H9 (cell line): ENCODE measurements around the gene SKAP1. TPM values are rescaled to one million over a fixed set of nuclear protein-coding genes. Genes with fewer than 3 reads are reported as not detected.

ENCODE experiments used
- DNase-seq: peaks from one replicate; pipeline ENCODE4 v3.0.0-alpha.2; 2017
- H2AFZ ChIP-seq: one replicate; pipeline ENCODE4 v1.6.1; 2013; ENCODE audit warnings: mild to moderate bottlenecking, low read length, control low read depth, moderate library complexity
- H2AK5ac ChIP-seq: 2 replicates; pipeline ENCODE4 v1.6.1; 2013; ENCODE audit warnings: low read length, control low read depth, mixed read lengths; ENCODE audit not compliant: insufficient read length
- H2BK120ac ChIP-seq: one replicate; pipeline ENCODE4 v1.6.1; 2013; ENCODE audit warnings: low read depth, mild to moderate bottlenecking, low read length, control low read depth, inconsistent platforms; ENCODE audit not compliant: poor library complexity, severe bottlenecking
- H2BK12ac ChIP-seq: 2 replicates; pipeline ENCODE4 v1.6.1; 2013; ENCODE audit warnings: low read length, control low read depth, mixed read lengths, low read depth; ENCODE audit not compliant: insufficient read length
- H2BK15ac ChIP-seq: 2 replicates; pipeline ENCODE4 v1.6.1; 2013; ENCODE audit warnings: low read depth, low read length, control low read depth
- H2BK20ac ChIP-seq: one replicate; pipeline ENCODE4 v1.6.1; 2013; ENCODE audit warnings: low read depth, mild to moderate bottlenecking, low read length, control low read depth, inconsistent platforms; ENCODE audit not compliant: poor library complexity, severe bottlenecking
- H2BK5ac ChIP-seq: 2 replicates; pipeline ENCODE4 v1.6.1; 2013; ENCODE audit warnings: low read length, control low read depth, mixed read lengths; ENCODE audit not compliant: insufficient read length
- H3K14ac ChIP-seq: 2 replicates; pipeline ENCODE4 v1.6.1; 2013; ENCODE audit warnings: low read length, control low read depth; ENCODE audit not compliant: insufficient read depth
- H3K18ac ChIP-seq: 2 replicates; pipeline ENCODE4 v1.6.1; 2013; ENCODE audit warnings: low read depth, mild to moderate bottlenecking, mixed read lengths, low read length, control low read depth; ENCODE audit not compliant: insufficient read length
- H3K23ac ChIP-seq: 2 replicates; pipeline ENCODE4 v1.6.1; 2013; ENCODE audit warnings: low read length, control low read depth, mixed read lengths, low read depth; ENCODE audit not compliant: insufficient read length
- H3K23me2 ChIP-seq: 2 replicates; pipeline ENCODE4 v1.6.1; 2013; ENCODE audit warnings: low read depth, mild to moderate bottlenecking, mixed read lengths, low read length, control low read depth; ENCODE audit not compliant: insufficient read length, poor library complexity, severe bottlenecking
- H3K27ac ChIP-seq: 2 replicates; pipeline ENCODE4 v1.5.1; 2013; ENCODE audit warnings: low read length, control low read depth, mixed read lengths, low read depth; ENCODE audit not compliant: insufficient read length
- H3K27me3 ChIP-seq: 2 replicates; pipeline ENCODE4 v1.6.1; 2013; ENCODE audit warnings: low read length, control low read depth, inconsistent platforms; ENCODE audit not compliant: insufficient read depth
- H3K4ac ChIP-seq: 2 replicates; pipeline ENCODE4 v1.6.1; 2013; ENCODE audit warnings: low read depth, mild to moderate bottlenecking, control low read depth, inconsistent platforms, low read length, moderate library complexity
- H3K4me1 ChIP-seq: 2 replicates; pipeline ENCODE4 v1.6.1; 2013; ENCODE audit warnings: low read length, control low read depth, inconsistent platforms; ENCODE audit not compliant: insufficient read depth
- H3K4me2 ChIP-seq: 2 replicates; pipeline ENCODE4 v1.6.1; 2013; ENCODE audit warnings: low read length, control low read depth, mixed read lengths; ENCODE audit not compliant: insufficient read length, insufficient read depth
- H3K56ac ChIP-seq: 2 replicates; pipeline ENCODE4 v1.6.1; 2013; ENCODE audit warnings: low read depth, mild to moderate bottlenecking, mixed read lengths, low read length, control low read depth; ENCODE audit not compliant: insufficient read length
- H3K79me1 ChIP-seq: 2 replicates; pipeline ENCODE4 v1.6.1; 2013; ENCODE audit warnings: low read depth, mild to moderate bottlenecking, moderate library complexity, low read length, control low read depth, inconsistent platforms; ENCODE audit not compliant: insufficient read depth, poor library complexity, severe bottlenecking
- H3K79me2 ChIP-seq: 2 replicates; pipeline ENCODE4 v1.6.1; 2013; ENCODE audit warnings: low read length, control low read depth, inconsistent platforms; ENCODE audit not compliant: insufficient read depth
- H3K9ac ChIP-seq: 2 replicates; pipeline ENCODE4 v1.6.1; 2013; ENCODE audit warnings: low read length, control low read depth, mixed read lengths; ENCODE audit not compliant: insufficient read length; ENCODE audit errors: extremely low read depth
- H3K9me3 ChIP-seq: one replicate; pipeline ENCODE4 v1.6.1; 2013; ENCODE audit warnings: low read depth, low read length, inconsistent platforms; ENCODE audit not compliant: control insufficient read depth
- H3T11ph ChIP-seq: one replicate; pipeline ENCODE4 v1.6.1; 2013; ENCODE audit warnings: mild to moderate bottlenecking, low read length, control low read depth, inconsistent platforms
- H4K20me1 ChIP-seq: one replicate; pipeline ENCODE4 v1.6.1; 2013; ENCODE audit not compliant: control insufficient read depth, insufficient read length, insufficient read depth
- H4K5ac ChIP-seq: 2 replicates; pipeline ENCODE4 v1.6.1; 2013; ENCODE audit warnings: low read depth, mild to moderate bottlenecking, mixed read lengths, low read length, control low read depth; ENCODE audit not compliant: insufficient read length
- H4K8ac ChIP-seq: replicated peaks from 2 replicates; pipeline ENCODE4 v1.6.1; 2013; ENCODE audit warnings: low read length, control low read depth, mixed read lengths, low read depth; ENCODE audit not compliant: insufficient read length
- H4K91ac ChIP-seq: 2 replicates; pipeline ENCODE4 v1.6.1; 2013; ENCODE audit warnings: low read depth, mild to moderate bottlenecking, moderate library complexity, mixed read lengths, low read length, control low read depth; ENCODE audit not compliant: insufficient read length
- H3K27ac Mint-ChIP-seq, 3 experiments: 2 replicates in 2 of 3; 3 replicates in 1 of 3; pipeline ENCODE4 v1.8.0; 2020 to 2021; ENCODE audit warnings: mixed read lengths in 3 of 3, mild to moderate bottlenecking in 1 of 3, moderate library complexity in 1 of 3
- H3K27me3 Mint-ChIP-seq: 2 replicates; pipeline ENCODE4 v1.8.0; 2021; ENCODE audit warnings: low read depth, mild to moderate bottlenecking, moderate library complexity, mixed read lengths
- H3K36me3 Mint-ChIP-seq, 3 experiments: 2 replicates in 2 of 3; 3 replicates in 1 of 3; pipeline ENCODE4 v1.8.0; 2020 to 2021; ENCODE audit warnings: low read depth in 3 of 3, mixed read lengths in 3 of 3; ENCODE audit not compliant: insufficient read depth in 1 of 3
- H3K4me1 Mint-ChIP-seq, 2 experiments: 2 replicates each; pipeline ENCODE4 v1.8.0; 2020; ENCODE audit warnings: mixed read lengths in 2 of 2
- H3K4me3 Mint-ChIP-seq, 2 experiments: 2 replicates in 1 of 2; 3 replicates in 1 of 2; pipeline ENCODE4 v1.8.0; 2020 to 2021; ENCODE audit warnings: mild to moderate bottlenecking in 2 of 2, mixed read lengths in 2 of 2, moderate library complexity in 1 of 2
- H3K9me3 Mint-ChIP-seq, 2 experiments: 2 replicates in 1 of 2; 3 replicates in 1 of 2; pipeline ENCODE4 v1.8.0; 2020; ENCODE audit warnings: mild to moderate bottlenecking in 2 of 2, mixed read lengths in 2 of 2, moderate library complexity in 1 of 2
- WGBS: extraction: QIAGEN DNeasy Blood & Tissue Kit; methylation state at CpG from one replicate; pipeline ENCODE4 v1.1.7; 2013; ENCODE audit warnings: missing lambda C conversion rate, low lambda C conversion rate, mixed read lengths; ENCODE audit not compliant: insufficient read length; ENCODE audit errors: extremely low coverage; 5-methylcytosine and 5-hydroxymethylcytosine counted together
- total RNA-seq: library from RNA; stranded (reverse); gene quantifications from 2 replicates; pipeline ENCODE4 v1.2.1, GENCODE V29; 2021
- TF ChIP-seq, protein P1 (sequence below): fragments of 200-600 bp; sonication (generic); conservative IDR thresholded peaks from 3 replicates; pipeline ENCODE4 v1.8.0; 2021; ENCODE audit warnings: antibody characterized with exemption, mild to moderate bottlenecking

Gene SKAP1
- total RNA-seq, 1 experiment from 2014 or later, result not detected

DNA sequence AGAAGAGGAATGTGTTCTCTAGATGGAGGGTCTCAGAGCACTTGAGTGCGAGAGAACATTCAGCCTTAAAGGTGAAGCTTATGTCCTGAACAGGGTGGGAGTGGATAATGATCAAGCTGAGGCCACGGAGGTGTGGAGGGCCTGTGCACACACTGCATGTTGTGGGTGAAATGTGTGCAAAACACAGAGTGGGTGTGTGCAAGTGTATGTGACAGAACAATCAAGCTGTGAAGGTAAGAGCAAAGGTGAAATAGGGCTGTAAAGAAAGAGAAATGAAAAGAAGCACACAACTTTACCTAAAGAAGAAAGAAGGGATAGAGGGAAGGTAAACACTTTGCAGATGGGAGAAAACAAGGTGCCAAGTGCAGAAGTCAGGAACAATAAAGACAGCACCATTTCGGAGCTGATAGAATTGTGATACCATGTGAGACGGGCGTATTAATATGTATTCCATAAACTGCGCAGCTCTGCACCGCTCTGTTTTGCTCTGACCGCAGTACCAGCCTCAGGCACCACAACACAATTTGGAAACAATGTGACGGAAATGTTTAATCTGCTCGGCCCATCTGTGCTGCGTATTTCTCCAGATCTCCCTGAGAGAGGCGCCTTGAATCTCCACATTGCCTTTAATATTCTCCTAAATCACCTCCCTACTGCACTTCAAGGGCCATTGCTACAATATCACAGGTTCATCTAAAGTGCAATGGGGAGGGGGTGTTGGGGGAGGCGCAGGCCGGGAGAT lies 281.8 kb downstream of the SKAP1 start:
- no CpG with 5 or more reads among the region's 14 CpGs for WGBS
- H3K27ac Mint-ChIP-seq, result no peak overlapping the region
- peaks cover 29% of the 10 kb centered on the region for H3K27me3 Mint-ChIP-seq
- Histone ChIP-seq H2BK120ac (no peak overlapping the region), H3K23ac (no peak overlapping the region), H4K5ac (no peak overlapping the region), H3T11ph (no peak overlapping the region), H3K79me1 (no peaks in the 10 kb centered on the region), H2BK20ac (no peak overlapping the region), H2BK15ac (no peak overlapping the region), H2AFZ (no peak overlapping the region), H3K18ac (no peak overlapping the region), H4K8ac (no peak overlapping the region), H3K27me3 (no peaks in the 10 kb centered on the region), H2AK5ac (no peak overlapping the region), H2BK5ac (no peak overlapping the region), H3K4ac (no peak overlapping the region), H4K91ac (no peak overlapping the region), H3K27ac (no peak overlapping the region), H3K56ac (no peak overlapping the region), H3K14ac (no peak overlapping the region), H4K20me1 (no peaks in the 10 kb centered on the region), H3K9ac (no peak overlapping the region), H3K9me3 (no peaks in the 10 kb centered on the region), H3K4me2 (no peak overlapping the region), H3K79me2 (no peaks in the 10 kb centered on the region), H3K23me2 (no peaks in the 10 kb centered on the region), H3K4me1 (no peaks in the 10 kb centered on the region), H2BK12ac (no peak overlapping the region)
- TF ChIP-seq, protein P1, sequence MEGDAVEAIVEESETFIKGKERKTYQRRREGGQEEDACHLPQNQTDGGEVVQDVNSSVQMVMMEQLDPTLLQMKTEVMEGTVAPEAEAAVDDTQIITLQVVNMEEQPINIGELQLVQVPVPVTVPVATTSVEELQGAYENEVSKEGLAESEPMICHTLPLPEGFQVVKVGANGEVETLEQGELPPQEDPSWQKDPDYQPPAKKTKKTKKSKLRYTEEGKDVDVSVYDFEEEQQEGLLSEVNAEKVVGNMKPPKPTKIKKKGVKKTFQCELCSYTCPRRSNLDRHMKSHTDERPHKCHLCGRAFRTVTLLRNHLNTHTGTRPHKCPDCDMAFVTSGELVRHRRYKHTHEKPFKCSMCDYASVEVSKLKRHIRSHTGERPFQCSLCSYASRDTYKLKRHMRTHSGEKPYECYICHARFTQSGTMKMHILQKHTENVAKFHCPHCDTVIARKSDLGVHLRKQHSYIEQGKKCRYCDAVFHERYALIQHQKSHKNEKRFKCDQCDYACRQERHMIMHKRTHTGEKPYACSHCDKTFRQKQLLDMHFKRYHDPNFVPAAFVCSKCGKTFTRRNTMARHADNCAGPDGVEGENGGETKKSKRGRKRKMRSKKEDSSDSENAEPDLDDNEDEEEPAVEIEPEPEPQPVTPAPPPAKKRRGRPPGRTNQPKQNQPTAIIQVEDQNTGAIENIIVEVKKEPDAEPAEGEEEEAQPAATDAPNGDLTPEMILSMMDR, result no peak
- no peak for DNase-seq
- H3K4me3 Mint-ChIP-seq, result no peak overlapping the region
- H3K4me1 Mint-ChIP-seq, result peaks cover 25 to 34% of the 10 kb centered on the region in 2 experiments
- H3K9me3 Mint-ChIP-seq, result no peaks in the 10 kb centered on the region
- no peaks in the 10 kb centered on the region for H3K36me3 Mint-ChIP-seq
